GM12801 (cell line): ENCODE data around the gene HIPK4.

Experiments used
- CTCF ChIP-seq: IDR thresholded peaks from one replicate; pipeline ENCODE4 v1.5.1; 2011; ENCODE audit warnings: control low read depth; ENCODE audit not compliant: insufficient read length; ENCODE audit errors: extremely low read depth

The HIPK4 gene

DNA sequence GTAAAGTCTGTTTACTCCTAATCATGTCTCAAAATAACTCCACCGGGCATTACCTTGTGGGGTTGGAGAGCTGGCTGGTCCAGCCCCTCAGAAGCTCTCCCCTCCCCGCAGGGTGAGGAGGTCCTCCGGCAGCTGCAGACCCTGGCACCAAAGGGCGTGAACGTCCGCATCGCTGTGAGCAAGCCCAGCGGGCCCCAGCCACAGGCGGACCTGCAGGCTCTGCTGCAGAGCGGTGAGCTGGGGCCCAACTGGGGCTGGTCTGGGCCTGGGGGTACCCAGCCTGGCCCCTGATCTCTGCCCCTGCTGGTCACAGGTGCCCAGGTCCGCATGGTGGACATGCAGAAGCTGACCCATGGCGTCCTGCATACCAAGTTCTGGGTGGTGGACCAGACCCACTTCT, 20.2 kb downstream of the HIPK4 start:
- no peak for TF ChIP-seq CTCF

GRCh38 chr19:40367577-40368434, 22.2 kb downstream of the HIPK4 start:
- no peak for TF ChIP-seq CTCF

DNA sequence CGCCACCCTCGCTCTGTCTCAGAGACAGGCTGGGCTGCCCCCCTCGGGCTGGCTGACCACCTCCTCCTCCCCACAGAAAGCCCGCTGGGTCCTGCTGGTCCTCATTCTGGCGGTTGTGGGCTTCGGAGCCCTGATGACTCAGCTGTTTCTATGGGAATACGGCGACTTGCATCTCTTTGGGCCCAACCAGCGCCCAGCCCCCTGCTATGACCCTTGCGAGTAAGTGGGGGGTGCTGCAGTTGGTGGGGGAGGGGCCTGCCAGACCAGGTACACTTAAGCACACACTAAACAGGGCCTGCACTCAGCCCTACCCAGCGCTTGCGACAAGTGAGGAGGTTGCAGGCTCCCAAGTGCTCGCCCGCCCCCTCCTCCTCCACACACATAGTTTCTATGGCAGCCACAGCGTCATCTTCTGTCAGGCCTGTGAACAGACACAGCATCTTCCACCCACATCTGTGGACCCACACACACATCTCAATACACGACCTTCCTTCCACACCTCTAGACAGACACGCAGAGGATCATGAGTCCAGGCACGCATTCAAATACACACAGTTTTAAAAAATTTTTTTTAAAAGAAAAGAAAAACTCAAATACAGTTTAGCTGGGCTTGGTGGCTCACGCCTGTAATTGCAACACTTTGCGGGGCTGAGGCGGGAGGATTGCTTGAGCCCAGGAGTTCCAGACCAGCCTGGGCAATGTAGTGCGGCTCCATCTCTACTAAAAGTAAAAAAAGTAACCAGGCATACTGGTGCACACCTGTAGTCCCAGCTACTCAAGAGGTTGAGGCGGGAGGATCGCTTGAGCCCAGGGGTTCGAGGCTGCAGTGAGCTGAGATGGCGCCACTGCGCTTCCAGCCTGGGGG, 23.1 kb downstream of the HIPK4 start:
- no peak for TF ChIP-seq CTCF

DNA sequence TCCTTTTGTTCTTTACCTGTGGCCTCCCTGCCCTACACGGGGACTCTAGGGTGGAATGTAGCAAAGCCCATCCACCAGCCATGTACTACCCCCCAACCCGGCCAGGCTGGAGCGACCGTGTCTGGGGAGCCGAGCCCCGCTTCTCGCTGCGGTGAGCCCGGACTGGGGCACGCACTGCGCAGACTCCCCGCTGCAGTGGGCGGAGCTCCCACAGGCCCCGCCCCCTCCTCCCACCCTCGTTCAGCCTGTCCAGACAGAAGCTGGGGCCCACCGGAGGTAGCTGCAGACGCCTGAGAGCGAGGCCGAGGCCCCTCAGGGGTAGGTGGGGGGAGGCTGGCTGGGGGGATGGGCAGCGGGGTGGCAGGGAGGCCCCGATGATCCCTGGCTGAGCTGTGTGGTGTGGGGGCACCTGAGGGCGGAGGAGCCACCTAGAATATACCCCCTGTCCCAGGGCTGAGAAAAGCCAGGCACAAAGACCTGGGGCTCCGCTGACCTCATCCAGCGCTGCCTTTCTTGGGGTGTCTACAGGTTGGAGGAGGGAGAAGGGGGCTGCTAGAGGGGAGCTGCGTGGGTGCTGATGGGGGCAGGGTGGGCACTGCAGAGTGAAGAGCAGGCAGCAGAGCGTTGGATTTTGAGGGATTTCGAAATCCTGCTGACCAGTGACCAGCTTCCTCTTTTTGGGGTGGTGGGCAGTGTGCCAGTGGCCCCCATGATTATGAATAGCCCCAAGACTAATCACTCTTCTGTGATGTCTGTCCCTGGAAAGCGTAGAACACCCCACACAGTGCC, 24.2 kb downstream of the HIPK4 start:
- no peak for TF ChIP-seq CTCF

DNA sequence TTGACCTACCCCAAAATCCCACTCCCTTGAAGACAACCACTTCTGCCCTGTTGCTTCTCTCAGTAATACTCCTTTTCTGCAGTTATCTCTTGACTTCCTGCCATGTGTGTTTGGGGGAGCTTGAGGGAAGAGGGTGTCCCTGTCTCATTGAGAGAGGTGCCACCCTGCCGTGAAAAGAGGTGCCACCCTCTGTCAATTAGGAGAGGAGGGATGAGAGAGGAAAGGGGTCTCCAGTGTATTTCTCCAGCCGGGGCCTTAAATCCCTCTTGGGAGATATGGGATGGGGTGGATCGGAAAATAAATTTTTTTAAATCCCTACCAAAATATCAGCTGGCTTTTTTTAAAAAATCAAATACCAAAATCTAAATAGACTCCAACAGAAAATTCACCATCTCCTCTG, 25.0 kb downstream of the HIPK4 start:
- no peak for TF ChIP-seq CTCF

DNA sequence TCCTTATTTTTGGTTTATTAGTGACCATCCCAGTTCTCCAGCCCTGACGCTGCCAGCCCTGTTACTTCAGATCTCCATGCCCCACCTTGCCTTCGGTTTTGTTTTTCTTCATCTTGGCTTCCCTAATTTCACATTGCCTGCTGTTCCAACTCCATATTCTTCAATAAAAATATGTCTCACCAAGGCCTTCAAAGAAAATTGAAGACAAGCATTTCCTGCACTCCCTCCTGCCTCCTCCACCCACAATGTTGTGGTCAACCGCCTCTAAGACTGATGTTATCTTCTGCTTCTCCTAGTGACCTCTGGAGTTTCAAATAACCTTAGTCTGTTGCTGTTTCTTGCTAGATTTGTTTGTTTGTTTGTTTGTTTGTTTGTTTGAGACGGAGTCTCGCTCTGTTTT, 26.9 kb downstream of the HIPK4 start:
- TF ChIP-seq CTCF = no peak

DNA sequence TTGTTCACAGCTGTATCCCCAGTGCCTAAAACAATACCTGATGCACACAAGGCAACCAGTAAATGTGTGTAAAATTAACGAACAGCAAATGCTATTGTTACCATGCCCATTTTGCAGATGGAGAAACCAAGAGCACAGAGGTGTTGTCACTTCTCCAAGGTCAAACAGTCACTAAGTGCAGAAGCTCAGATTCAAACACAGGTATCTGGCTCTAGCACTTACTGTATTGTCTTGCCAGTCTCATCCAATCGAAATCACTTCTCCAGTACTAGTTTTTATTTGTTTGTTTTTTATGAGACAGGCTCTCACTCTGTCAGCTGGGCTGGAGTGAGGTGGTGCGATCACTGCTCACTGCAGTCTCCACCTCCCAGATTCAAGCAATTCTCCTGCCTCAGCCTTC, 27.8 kb downstream of the HIPK4 start:
- no peak for TF ChIP-seq CTCF
